HepG2 (cell line): Measurements from ENCODE around the gene DNASE2. TPM values are rescaled to one million over a fixed set of nuclear protein-coding genes. Genes with fewer than 3 reads are reported as not detected.

Experiments used
- BORCS8-MEF2B ChIP-seq: sonication (generic); formaldehyde crosslinking; IDR thresholded peaks from 2 replicates; pipeline ENCODE4 v1.8.0; 2022; ENCODE audit warnings: mild to moderate bottlenecking, missing genetic modification reagents
- DMAP1 ChIP-seq: IDR thresholded peaks from 2 replicates; pipeline ENCODE4 v1.6.1; 2016
- FOSL2 ChIP-seq: sonication (generic); formaldehyde crosslinking; IDR thresholded peaks from 2 replicates; pipeline ENCODE4 v1.4.0; 2020; ENCODE audit warnings: missing genetic modification reagents
- GFI1 ChIP-seq: sonication (generic); formaldehyde crosslinking; IDR thresholded peaks from 2 replicates; pipeline ENCODE4 v1.5.0; 2020; ENCODE audit warnings: missing genetic modification reagents, mild to moderate bottlenecking, borderline replicate concordance
- ISX ChIP-seq: sonication (generic); formaldehyde crosslinking; conservative IDR thresholded peaks from 2 replicates; pipeline ENCODE4 v1.5.0; 2020; ENCODE audit warnings: missing genetic modification reagents
- KLF13 ChIP-seq: sonication (generic); formaldehyde crosslinking; IDR thresholded peaks from 2 replicates; pipeline ENCODE4 v1.4.0; 2020; ENCODE audit warnings: mild to moderate bottlenecking, missing genetic modification reagents
- MAFF ChIP-seq: IDR thresholded peaks from 2 replicates; pipeline ENCODE4 v1.6.1; 2011; ENCODE audit warnings: low read depth, low read length, improper control_type of control experiment
- POGZ ChIP-seq: sonication (generic); formaldehyde crosslinking; IDR thresholded peaks from 2 replicates; pipeline ENCODE4 v1.4.0; 2020; ENCODE audit warnings: mild to moderate bottlenecking, missing genetic modification reagents
- RARG ChIP-seq: sonication (generic); formaldehyde crosslinking; IDR thresholded peaks from 2 replicates; pipeline ENCODE4 v1.4.0; 2020; ENCODE audit warnings: low read depth, mild to moderate bottlenecking, missing genetic modification reagents
- RBM39 ChIP-seq: fragments of 200-400 bp; formaldehyde crosslinking; IDR thresholded peaks from one replicate; pipeline ENCODE4 v1.6.1; 2018; ENCODE audit warnings: antibody characterized with exemption, mild to moderate bottlenecking, low read depth, low read length; ENCODE audit not compliant: poor library complexity, severe bottlenecking
- REPIN1 ChIP-seq: sonication (generic); formaldehyde crosslinking; IDR thresholded peaks from 2 replicates; pipeline ENCODE4 v1.8.0; 2022; ENCODE audit warnings: missing genetic modification reagents, low read depth, mild to moderate bottlenecking, borderline replicate concordance
- REXO4 ChIP-seq: sonication (generic); formaldehyde crosslinking; IDR thresholded peaks from 2 replicates; pipeline ENCODE4 v1.8.0; 2022; ENCODE audit warnings: missing genetic modification reagents, mild to moderate bottlenecking, borderline replicate concordance
- RFX3 ChIP-seq: IDR thresholded peaks from 2 replicates; pipeline ENCODE4 v1.6.1; 2016; ENCODE audit warnings: missing biosample characterization, missing genetic modification reagents
- SMARCE1 ChIP-seq: fragments of 450-650 bp; IDR thresholded peaks from 2 replicates; pipeline ENCODE4 v1.6.1; 2017; ENCODE audit warnings: borderline replicate concordance
- TCF7 ChIP-seq: sonication (generic); IDR thresholded peaks from 2 replicates; pipeline ENCODE4 v1.6.1; 2016; ENCODE audit warnings: antibody characterized with exemption, low read depth
- ZNF121 ChIP-seq: sonication (generic); formaldehyde crosslinking; IDR thresholded peaks from 2 replicates; pipeline ENCODE4 v1.5.0; 2020; ENCODE audit warnings: mild to moderate bottlenecking, missing genetic modification reagents
- ZNF136 ChIP-seq: sonication (generic); formaldehyde crosslinking; IDR thresholded peaks from 2 replicates; pipeline ENCODE4 v1.8.1; 2022; ENCODE audit warnings: low read depth, mild to moderate bottlenecking, moderate library complexity, missing genetic modification reagents
- ZNF329 ChIP-seq: sonication (generic); formaldehyde crosslinking; IDR thresholded peaks from 2 replicates; pipeline ENCODE4 v1.9.0; 2021; ENCODE audit warnings: low read depth, mild to moderate bottlenecking, missing genetic modification reagents
- ZNF331 ChIP-seq: sonication (generic); formaldehyde crosslinking; IDR thresholded peaks from 2 replicates; pipeline ENCODE4 v1.4.0; 2020; ENCODE audit warnings: missing genetic modification reagents
- ZSCAN21 ChIP-seq: sonication (generic); formaldehyde crosslinking; IDR thresholded peaks from 2 replicates; pipeline ENCODE4 v1.8.0; 2022; ENCODE audit warnings: mild to moderate bottlenecking, missing genetic modification reagents, moderate library complexity, borderline replicate concordance
- polyA plus RNA-seq, 8 experiments: library from polyadenylated mRNA; depleted of rRNA in 3 of 8; stranded (reverse) in 7 of 8; unstranded in 1 of 8; fragments of >200 nt; fragmentation: Illumina TruSeq in 4 of 8; extraction: Trizol in 4 of 8; gene quantifications; 2 replicates each; pipeline versions ENCODE4 v1.2.1 to v1.2.3, GENCODE V29; 2011 to 2016; ENCODE audit warnings: low read depth in 4 of 8, missing spikeins in 1 of 8, mixed read lengths in 1 of 8; ENCODE audit not compliant: insufficient read depth in 1 of 8
- total RNA-seq, 5 experiments: library from RNA; depleted of rRNA; stranded (reverse); fragments of >200 nt; fragmentation: Illumina TruSeq; extraction: Trizol; gene quantifications; 2 replicates each; pipeline ENCODE4 v1.2.3, GENCODE V29; 2016; ENCODE audit warnings: low read depth in 1 of 5
- TF ChIP-seq, protein P1 (sequence below): sonication (generic); formaldehyde crosslinking; IDR thresholded peaks from 2 replicates; pipeline ENCODE4 v1.4.0; 2020; ENCODE audit warnings: missing genetic modification reagents, borderline replicate concordance
- TF ChIP-seq, protein P2 (sequence below): fragments of 450-650 bp; IDR thresholded peaks from 2 replicates; pipeline ENCODE4 v1.6.1; 2017; ENCODE audit warnings: mild to moderate bottlenecking
- TF ChIP-seq, protein P3 (sequence below): sonication (generic); formaldehyde crosslinking; IDR thresholded peaks from 2 replicates; pipeline ENCODE4 v1.4.0; 2020; ENCODE audit warnings: missing genetic modification reagents, borderline replicate concordance
- TF ChIP-seq, protein P4 (sequence below): sonication (generic); formaldehyde crosslinking; IDR thresholded peaks from 2 replicates; pipeline ENCODE4 v1.5.0; 2020; ENCODE audit warnings: missing genetic modification reagents

DNASE2 gene
- total and polyA plus RNA-seq, 2 of the 13 experiments (the other 11 are each of a cell fraction or from before 2014, with no cell fraction given): 7.5 to 16.2 TPM

DNA sequence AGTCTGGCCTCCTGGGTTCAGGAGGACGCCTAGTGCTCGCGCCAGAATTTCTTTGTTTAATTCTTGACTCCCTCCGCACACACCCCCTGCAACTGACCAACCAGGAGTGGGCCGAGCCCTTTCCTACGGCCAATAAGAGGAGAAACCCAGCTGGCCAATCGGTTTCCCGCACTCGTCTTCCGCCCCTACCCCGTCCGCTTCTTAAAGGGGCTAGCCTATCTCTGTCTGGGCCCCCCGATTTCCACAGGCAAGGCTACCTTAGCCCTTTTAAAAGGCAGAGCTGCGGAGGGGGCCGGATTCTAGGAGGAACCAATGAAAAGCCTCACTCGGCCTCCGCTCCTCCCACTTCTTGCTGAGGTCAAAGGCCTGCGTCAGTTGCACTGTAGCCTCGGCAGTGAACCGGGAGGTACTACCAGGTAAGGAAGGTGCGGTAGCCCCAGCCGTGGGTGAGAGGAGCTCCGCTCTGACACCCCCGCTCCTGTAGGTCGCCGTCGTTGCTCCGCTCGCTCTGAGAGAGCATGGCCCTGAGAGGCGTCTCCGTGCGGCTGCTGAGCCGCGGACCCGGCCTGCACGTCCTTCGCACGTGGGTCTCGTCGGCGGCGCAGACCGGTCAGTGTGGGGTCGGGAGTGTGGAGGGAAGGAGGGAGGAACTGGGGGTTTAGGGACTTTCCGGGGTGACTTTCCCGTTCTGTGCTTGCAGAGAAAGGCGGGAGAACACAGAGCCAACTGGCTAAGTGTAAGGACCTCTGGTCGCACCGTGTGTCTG lies 9.7 kb upstream of the DNASE2 start, which contains the start of gene GCDH (continued):
- TF ChIP-seq ZNF136: no peak
- TF ChIP-seq, protein P1, sequence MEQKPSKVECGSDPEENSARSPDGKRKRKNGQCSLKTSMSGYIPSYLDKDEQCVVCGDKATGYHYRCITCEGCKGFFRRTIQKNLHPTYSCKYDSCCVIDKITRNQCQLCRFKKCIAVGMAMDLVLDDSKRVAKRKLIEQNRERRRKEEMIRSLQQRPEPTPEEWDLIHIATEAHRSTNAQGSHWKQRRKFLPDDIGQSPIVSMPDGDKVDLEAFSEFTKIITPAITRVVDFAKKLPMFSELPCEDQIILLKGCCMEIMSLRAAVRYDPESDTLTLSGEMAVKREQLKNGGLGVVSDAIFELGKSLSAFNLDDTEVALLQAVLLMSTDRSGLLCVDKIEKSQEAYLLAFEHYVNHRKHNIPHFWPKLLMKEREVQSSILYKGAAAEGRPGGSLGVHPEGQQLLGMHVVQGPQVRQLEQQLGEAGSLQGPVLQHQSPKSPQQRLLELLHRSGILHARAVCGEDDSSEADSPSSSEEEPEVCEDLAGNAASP: no peak; the same call in 1 of the 2 replicates
- TF ChIP-seq DMAP1 (CRISPR knock-in tag): peak; percentile 82; the same call in 1 of the 2 replicates
- TF ChIP-seq FOSL2 (CRISPR knock-in tag): no peak
- no peak for TF ChIP-seq KLF13
- TF ChIP-seq REPIN1 (CRISPR knock-in tag): no peak; the same call in 1 of the 2 replicates
- TF ChIP-seq RBM39: peak; percentile 82
- TF ChIP-seq, protein P2, sequence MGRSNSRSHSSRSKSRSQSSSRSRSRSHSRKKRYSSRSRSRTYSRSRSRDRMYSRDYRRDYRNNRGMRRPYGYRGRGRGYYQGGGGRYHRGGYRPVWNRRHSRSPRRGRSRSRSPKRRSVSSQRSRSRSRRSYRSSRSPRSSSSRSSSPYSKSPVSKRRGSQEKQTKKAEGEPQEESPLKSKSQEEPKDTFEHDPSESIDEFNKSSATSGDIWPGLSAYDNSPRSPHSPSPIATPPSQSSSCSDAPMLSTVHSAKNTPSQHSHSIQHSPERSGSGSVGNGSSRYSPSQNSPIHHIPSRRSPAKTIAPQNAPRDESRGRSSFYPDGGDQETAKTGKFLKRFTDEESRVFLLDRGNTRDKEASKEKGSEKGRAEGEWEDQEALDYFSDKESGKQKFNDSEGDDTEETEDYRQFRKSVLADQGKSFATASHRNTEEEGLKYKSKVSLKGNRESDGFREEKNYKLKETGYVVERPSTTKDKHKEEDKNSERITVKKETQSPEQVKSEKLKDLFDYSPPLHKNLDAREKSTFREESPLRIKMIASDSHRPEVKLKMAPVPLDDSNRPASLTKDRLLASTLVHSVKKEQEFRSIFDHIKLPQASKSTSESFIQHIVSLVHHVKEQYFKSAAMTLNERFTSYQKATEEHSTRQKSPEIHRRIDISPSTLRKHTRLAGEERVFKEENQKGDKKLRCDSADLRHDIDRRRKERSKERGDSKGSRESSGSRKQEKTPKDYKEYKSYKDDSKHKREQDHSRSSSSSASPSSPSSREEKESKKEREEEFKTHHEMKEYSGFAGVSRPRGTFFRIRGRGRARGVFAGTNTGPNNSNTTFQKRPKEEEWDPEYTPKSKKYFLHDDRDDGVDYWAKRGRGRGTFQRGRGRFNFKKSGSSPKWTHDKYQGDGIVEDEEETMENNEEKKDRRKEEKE: no peak
- TF ChIP-seq BORCS8-MEF2B (CRISPR knock-in tag): no peak; the same call in 1 of the 2 replicates
- 0 out of 2 replicates have a peak, but pooled peaks have one; percentile 62 for TF ChIP-seq POGZ (CRISPR knock-in tag)
- TF ChIP-seq RFX3 (CRISPR knock-in tag): no peak
- TF ChIP-seq ZNF329 (CRISPR knock-in tag): no peak
- TF ChIP-seq GFI1: no peak
- TF ChIP-seq, protein P3, sequence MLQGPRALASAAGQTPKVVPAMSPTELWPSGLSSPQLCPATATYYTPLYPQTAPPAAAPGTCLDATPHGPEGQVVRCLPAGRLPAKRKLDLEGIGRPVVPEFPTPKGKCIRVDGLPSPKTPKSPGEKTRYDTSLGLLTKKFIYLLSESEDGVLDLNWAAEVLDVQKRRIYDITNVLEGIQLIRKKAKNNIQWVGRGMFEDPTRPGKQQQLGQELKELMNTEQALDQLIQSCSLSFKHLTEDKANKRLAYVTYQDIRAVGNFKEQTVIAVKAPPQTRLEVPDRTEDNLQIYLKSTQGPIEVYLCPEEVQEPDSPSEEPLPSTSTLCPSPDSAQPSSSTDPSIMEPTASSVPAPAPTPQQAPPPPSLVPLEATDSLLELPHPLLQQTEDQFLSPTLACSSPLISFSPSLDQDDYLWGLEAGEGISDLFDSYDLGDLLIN: no peak
- no peak for TF ChIP-seq ZSCAN21
- TF ChIP-seq ZNF121 (CRISPR knock-in tag): no peak
- TF ChIP-seq, protein P4, sequence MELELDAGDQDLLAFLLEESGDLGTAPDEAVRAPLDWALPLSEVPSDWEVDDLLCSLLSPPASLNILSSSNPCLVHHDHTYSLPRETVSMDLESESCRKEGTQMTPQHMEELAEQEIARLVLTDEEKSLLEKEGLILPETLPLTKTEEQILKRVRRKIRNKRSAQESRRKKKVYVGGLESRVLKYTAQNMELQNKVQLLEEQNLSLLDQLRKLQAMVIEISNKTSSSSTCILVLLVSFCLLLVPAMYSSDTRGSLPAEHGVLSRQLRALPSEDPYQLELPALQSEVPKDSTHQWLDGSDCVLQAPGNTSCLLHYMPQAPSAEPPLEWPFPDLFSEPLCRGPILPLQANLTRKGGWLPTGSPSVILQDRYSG: no peak
- TF ChIP-seq MAFF: no peak
- no peak for TF ChIP-seq ZNF331 (CRISPR knock-in tag)
- TF ChIP-seq RARG (CRISPR knock-in tag): no peak
- TF ChIP-seq ISX (CRISPR knock-in tag): no peak
- no peak for TF ChIP-seq SMARCE1
- TF ChIP-seq TCF7: no peak
- TF ChIP-seq REXO4 (CRISPR knock-in tag): no peak
